Kidney (tissue), 14 donors: ENCODE data around the gene FOXL1. TPM values are rescaled to one million over a fixed set of nuclear protein-coding genes. Genes with fewer than 3 reads are reported as not detected.

Experiments used
- DNase-seq, 5 donors: peaks; one replicate each; pipeline ENCODE4 v3.0.0-alpha.2; 2013 to 2020
- FAIRE-seq: peaks from 2 replicates; lab custom pipeline; 2012; peaks lifted over from hg19 to GRCh38; lab: Jason Lieb, UNC
- H3K27ac ChIP-seq, 2 donors: one replicate each; pipeline ENCODE4 v1.7.0; 2013; ENCODE audit warnings: low read depth in 2 of 2, low read length in 2 of 2, inconsistent platforms in 1 of 2
- H3K27me3 ChIP-seq: one replicate; pipeline ENCODE4 v1.7.1; 2013; ENCODE audit warnings: low read length, inconsistent platforms; ENCODE audit not compliant: control insufficient read depth, insufficient read depth
- H3K36me3 ChIP-seq, 3 donors: one replicate each; pipeline versions ENCODE4 v1.7.0 to v1.7.1; 2013; ENCODE audit warnings: low read length in 3 of 3, control low read depth in 1 of 3, inconsistent platforms in 1 of 3; ENCODE audit not compliant: insufficient read depth in 3 of 3, control insufficient read depth in 2 of 3
- H3K4me1 ChIP-seq, 3 donors: one replicate each; pipeline versions ENCODE4 v1.7.0 to v1.7.1; 2013; ENCODE audit warnings: low read length in 3 of 3, inconsistent platforms in 1 of 3, low read depth in 1 of 3; ENCODE audit not compliant: control insufficient read depth in 2 of 3, insufficient read depth in 2 of 3
- H3K4me3 ChIP-seq, 3 donors: one replicate each; pipeline versions ENCODE4 v1.7.0 to v1.8.1; 2013; ENCODE audit warnings: low read length in 3 of 3, control low read depth in 1 of 3, inconsistent platforms in 1 of 3
- H3K9ac ChIP-seq, 3 donors: one replicate each; pipeline versions ENCODE4 v1.7.0 to v1.7.1; 2013; ENCODE audit warnings: low read length in 3 of 3, control low read depth in 1 of 3, inconsistent platforms in 1 of 3
- H3K9me3 ChIP-seq, 3 donors: one replicate each; pipeline versions ENCODE4 v1.7.0 to v1.7.1; 2013; ENCODE audit warnings: low read length in 3 of 3, control low read depth in 1 of 3, inconsistent platforms in 1 of 3; ENCODE audit not compliant: control insufficient read depth in 2 of 3, insufficient read depth in 1 of 3
- CTCF ChIP-seq: IDR thresholded peaks from 3 replicates; pipeline ENCODE4 v1.5.1; 2012; ENCODE audit warnings: mild to moderate bottlenecking, moderate library complexity, borderline replicate concordance; ENCODE audit not compliant: insufficient read depth; ENCODE audit errors: extremely low read depth
- intact Hi-C: fragments of 100-400 bp; cut with DNase I; formaldehyde crosslinking; loops from one replicate; pipeline ENCODE4 v1.11.1; 2022
- polyA plus RNA-seq: library from polyadenylated mRNA; stranded (reverse); fragments of 350-450 nt; fragmentation: Illumina TruSeq; extraction: RNeasy Lipid Tissue Mini Kit (QIAGEN cat#74804); gene quantifications from one replicate; pipeline ENCODE4 v1.2.3, GENCODE V29; 2014; ENCODE audit warnings: low read depth, low replicate concordance; ENCODE audit not compliant: insufficient read depth
- total RNA-seq: library from RNA; stranded (reverse); fragmentation: NEBNext Ultra II Directional; extraction: Animal tissue kit (Norgen Biotek cat#: 25700); gene quantifications from one replicate; pipeline ENCODE4 v1.2.1, GENCODE V29; 2021
- donor health status: control.
- donor health status: control.
- donor health status: control.
- donor health status: control.
- donor health status: control.
- donor health status: DM: yes; HTN: yes; CAD: no.
- donor health status: Normal renal cell carcinoma (clear cell type).

FOXL1 gene
- total and polyA plus RNA-seq, 2 donors from 2014 or later: 0.52 to 2.0 TPM

- Histone ChIP-seq H3K4me1 (peaks cover 0 to 10% (median 2%) of the 10 kb centered on the region in 3 donors), H3K36me3 (peaks cover 0 to 2% (median 0%) of the 10 kb centered on the region in 3 donors), H3K27ac (peak overlapping the region; percentile 11 to 48), H3K9me3 (no peaks in the 10 kb centered on the region), H3K4me3 (no peak overlapping the region), H3K9ac (no peak overlapping the region), H3K27me3 (peaks cover 3% of the 10 kb centered on the region)
- peak in 1 of 5 donors; percentile 19 for DNase-seq
- FAIRE-seq: no peak
- no peak for TF ChIP-seq CTCF
- intact Hi-C loops: no loop called here
Measured at GRCh38 chr16:86573646-86574508, 4.5 kb upstream of the FOXL1 start.

DNA sequence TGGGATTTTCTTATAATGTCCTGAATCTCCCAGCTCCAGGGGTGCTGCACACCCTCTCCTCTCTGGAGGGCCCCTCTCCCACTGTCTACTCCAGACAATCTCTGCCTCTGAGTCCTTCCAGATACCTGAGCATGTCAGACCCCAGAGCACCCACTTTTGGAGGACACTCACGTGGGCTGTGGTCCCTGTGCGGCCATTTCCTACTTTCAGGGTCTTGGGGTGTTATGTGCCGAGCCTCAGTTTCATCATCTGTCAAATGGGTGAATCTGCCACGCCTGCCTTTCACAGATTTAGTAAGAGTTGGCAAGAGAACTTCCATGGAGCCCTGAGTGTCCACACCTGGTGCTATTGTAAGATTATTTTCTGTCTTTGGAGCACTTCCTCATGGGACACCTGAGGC is 3.7 kb upstream of the FOXL1 start:
- Histone ChIP-seq H3K4me3 (no peak overlapping the region), H3K4me1 (peaks cover 0 to 10% (median 2%) of the 10 kb centered on the region in 3 donors), H3K27ac (no peak overlapping the region), H3K9me3 (no peaks in the 10 kb centered on the region), H3K9ac (no peak overlapping the region), H3K27me3 (peaks cover 2% of the 10 kb centered on the region), H3K36me3 (peaks cover 0 to 2% (median 0%) of the 10 kb centered on the region in 3 donors)
- FAIRE-seq (no peak), DNase-seq (no peak)
- no peak for TF ChIP-seq CTCF
- intact Hi-C loops: no loop called here

GRCh38 chr16:86575095-86575685 is 3.2 kb upstream of the FOXL1 start:
- FAIRE-seq: no peak
- Histone ChIP-seq H3K9ac (peak overlapping the region in 1 of 3 donors; percentile 40), H3K27me3 (peaks cover 2% of the 10 kb centered on the region), H3K27ac (peak overlapping the region; percentile 39 to 62), H3K4me1 (peaks cover 0 to 10% (median 2%) of the 10 kb centered on the region in 3 donors), H3K4me3 (peak overlapping the region in 1 of 3 donors; percentile 22), H3K36me3 (peaks cover 0 to 2% (median 0%) of the 10 kb centered on the region in 3 donors), H3K9me3 (no peaks in the 10 kb centered on the region)
- TF ChIP-seq CTCF: no peak
- no peak for DNase-seq
- intact Hi-C loops: no loop called here
